ENCODE measurements around the gene SLCO2A1.

GRCh38 chr3:134052370-134052769 is 22.6 kb upstream of the SLCO2A1 start:
- no peak for TF ChIP-seq EZH2 (IDR thresholded peaks at IDR 0.05; ENCODE audit: insufficient read depth, poor library complexity, severe bottlenecking)
- TF ChIP-seq EZH2phosphoT487 (IDR thresholded peaks at IDR 0.05; ENCODE audit: insufficient read depth, low read depth): no peak

All from GM23248 (cell line).